ENCODE data around the gene TNNT1.

GRCh38 chr19:55099557-55100506 is 49.2 kb downstream of the TNNT1 start:
- no peak for TF ChIP-seq CTCF (IDR thresholded peaks at IDR 0.05)
- TF ChIP-seq POLR2A (IDR thresholded peaks at IDR 0.05) = no peak
